Choroid plexus epithelial cell (primary cell): ENCODE data around the gene PNMA1.

ENCODE experiments used
- DNase-seq: peaks from one replicate; pipeline ENCODE4 v3.0.0-alpha.2; 2010; ENCODE audit warnings: low read depth
- H3K4me3 ChIP-seq: 2 replicates; pipeline ENCODE4 v1.5.1; 2011; ENCODE audit warnings: low read depth, mild to moderate bottlenecking, control low read depth, low read length, moderate library complexity
- CTCF ChIP-seq: conservative IDR thresholded peaks from 2 replicates; pipeline ENCODE4 v1.5.1; 2011; ENCODE audit warnings: low read depth, mild to moderate bottlenecking, control low read depth, inconsistent platforms, low read length, moderate library complexity

PNMA1 gene

GRCh38 chr14:73759714-73760597, 45.8 kb upstream of the PNMA1 start:
- TF ChIP-seq CTCF, result peak; percentile 2
- peak overlapping the region; percentile 92 for H3K4me3 ChIP-seq
- peak; percentile 99 for DNase-seq

- peak; percentile 69 for DNase-seq
- no peak for TF ChIP-seq CTCF
- H3K4me3 ChIP-seq, result peak overlapping the region; percentile 92
Measured at GRCh38 chr14:73759183-73759713, 45.1 kb upstream of the PNMA1 start.

- TF ChIP-seq CTCF, result peak; percentile 81
- peak; percentile 76 for DNase-seq
- peak overlapping the region; percentile 92 for H3K4me3 ChIP-seq
Measured at GRCh38 chr14:73758392-73759182, 44.4 kb upstream of the PNMA1 start.

GRCh38 chr14:73757876-73758391, 43.8 kb upstream of the PNMA1 start:
- no peak for DNase-seq
- peak overlapping the region; percentile 92 for H3K4me3 ChIP-seq
- no peak for TF ChIP-seq CTCF

GRCh38 chr14:73757381-73757780, 43.2 kb upstream of the PNMA1 start:
- TF ChIP-seq CTCF, result no peak
- DNase-seq, result no peak
- peak overlapping the region; percentile 7 for H3K4me3 ChIP-seq

- no peak for TF ChIP-seq CTCF
- no peak for DNase-seq
- H3K4me3 ChIP-seq, result no peak overlapping the region
Measured at GRCh38 chr14:73755434-73756014, 41.3 kb upstream of the PNMA1 start.
